ENCODE measurements around the gene KRTAP2-4.

Gene KRTAP2-4

DNA sequence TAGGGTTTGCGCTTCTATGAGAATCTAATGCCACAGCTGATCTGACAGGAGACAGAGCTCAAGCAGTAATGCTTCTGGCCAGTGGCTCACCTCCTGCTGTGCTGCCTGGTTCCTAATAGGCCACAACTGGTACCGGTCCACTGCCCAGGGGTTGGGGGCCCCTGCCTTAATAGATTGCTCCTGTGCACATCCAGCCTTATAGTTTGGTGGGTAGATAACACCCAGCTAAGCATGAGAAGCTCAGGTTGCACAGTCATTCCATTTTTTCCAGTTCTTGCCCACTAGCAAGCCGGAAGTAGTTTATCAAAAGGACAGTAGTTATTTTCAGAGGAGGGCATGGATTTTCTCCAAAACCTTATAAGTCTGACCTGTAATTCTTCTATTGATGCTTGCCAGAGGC lies 46.3 kb downstream of the KRTAP2-4 start:
- TF ChIP-seq, protein P1, sequence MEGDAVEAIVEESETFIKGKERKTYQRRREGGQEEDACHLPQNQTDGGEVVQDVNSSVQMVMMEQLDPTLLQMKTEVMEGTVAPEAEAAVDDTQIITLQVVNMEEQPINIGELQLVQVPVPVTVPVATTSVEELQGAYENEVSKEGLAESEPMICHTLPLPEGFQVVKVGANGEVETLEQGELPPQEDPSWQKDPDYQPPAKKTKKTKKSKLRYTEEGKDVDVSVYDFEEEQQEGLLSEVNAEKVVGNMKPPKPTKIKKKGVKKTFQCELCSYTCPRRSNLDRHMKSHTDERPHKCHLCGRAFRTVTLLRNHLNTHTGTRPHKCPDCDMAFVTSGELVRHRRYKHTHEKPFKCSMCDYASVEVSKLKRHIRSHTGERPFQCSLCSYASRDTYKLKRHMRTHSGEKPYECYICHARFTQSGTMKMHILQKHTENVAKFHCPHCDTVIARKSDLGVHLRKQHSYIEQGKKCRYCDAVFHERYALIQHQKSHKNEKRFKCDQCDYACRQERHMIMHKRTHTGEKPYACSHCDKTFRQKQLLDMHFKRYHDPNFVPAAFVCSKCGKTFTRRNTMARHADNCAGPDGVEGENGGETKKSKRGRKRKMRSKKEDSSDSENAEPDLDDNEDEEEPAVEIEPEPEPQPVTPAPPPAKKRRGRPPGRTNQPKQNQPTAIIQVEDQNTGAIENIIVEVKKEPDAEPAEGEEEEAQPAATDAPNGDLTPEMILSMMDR (IDR thresholded peaks at IDR 0.05; ENCODE audit: borderline replicate concordance, control extremely low read depth, extremely low read depth, insufficient read depth, missing control alignments), result no peak
- in situ Hi-C loops (cut with MboI; ENCODE audit: low sequenced_read_pairs, unreplicated experiment), result no loop called here
- no peak for DNase-seq (ENCODE audit: low spot score)

DNA sequence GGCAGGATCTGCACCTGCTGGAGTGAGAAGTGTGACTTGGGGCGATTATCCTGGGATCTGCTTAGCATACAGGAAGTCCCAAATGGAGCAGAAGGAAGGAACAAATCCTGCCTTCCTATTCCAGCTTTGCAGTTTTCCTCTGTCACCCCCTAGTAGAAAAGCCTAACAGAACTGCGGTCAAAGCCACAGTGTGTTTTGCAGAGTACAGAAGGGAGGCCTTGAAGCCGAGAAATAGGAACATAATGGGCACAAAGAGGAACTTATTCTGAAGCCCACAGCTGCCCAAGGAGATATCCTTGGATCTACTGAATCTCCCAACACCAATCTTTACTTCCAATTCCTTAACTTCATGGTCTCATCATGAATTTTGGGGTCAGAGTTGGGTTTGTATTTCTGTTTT lies 47.1 kb downstream of the KRTAP2-4 start:
- in situ Hi-C loops (cut with MboI; ENCODE audit: low sequenced_read_pairs, unreplicated experiment), result no loop called here
- no peak for DNase-seq (ENCODE audit: low spot score)
- TF ChIP-seq, protein P1 (IDR thresholded peaks at IDR 0.05; ENCODE audit: borderline replicate concordance, control extremely low read depth, extremely low read depth, insufficient read depth, missing control alignments), result no peak

DNA sequence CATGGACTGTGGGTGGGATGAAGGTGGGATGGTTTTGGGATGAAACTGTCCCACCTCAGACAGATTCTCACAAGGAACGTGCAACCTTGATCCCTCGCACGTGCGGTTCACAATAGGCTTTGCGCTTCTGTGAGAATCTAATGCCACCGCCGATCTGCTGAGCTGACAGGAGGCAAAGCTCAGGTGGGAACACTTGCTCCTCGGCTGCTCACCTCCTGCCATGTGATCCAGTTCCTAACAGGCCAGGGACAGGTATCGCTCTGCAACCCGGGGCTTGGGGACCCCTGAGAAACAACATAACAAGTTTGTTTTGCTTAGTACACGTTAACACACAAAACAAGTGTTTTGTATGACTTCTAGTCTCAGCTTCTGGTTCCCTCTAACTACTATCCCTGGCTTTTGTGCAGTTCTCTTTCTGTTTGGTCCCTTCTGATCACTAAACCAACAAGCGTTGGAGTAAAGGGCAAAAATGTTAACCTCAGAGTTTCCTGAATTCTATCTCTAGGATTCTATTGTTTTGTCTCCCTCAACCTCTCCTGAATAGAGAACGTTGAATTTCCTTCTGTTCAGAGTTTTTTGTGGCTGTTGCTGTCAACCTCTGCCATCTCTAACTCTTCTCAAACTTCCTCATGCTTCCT lies 49.0 kb downstream of the KRTAP2-4 start:
- DNase-seq (ENCODE audit: low spot score), result no peak
- in situ Hi-C loops (cut with MboI; ENCODE audit: low sequenced_read_pairs, unreplicated experiment), result no loop called here
- TF ChIP-seq, protein P1 (IDR thresholded peaks at IDR 0.05; ENCODE audit: borderline replicate concordance, control extremely low read depth, extremely low read depth, insufficient read depth, missing control alignments), result no peak

DNA sequence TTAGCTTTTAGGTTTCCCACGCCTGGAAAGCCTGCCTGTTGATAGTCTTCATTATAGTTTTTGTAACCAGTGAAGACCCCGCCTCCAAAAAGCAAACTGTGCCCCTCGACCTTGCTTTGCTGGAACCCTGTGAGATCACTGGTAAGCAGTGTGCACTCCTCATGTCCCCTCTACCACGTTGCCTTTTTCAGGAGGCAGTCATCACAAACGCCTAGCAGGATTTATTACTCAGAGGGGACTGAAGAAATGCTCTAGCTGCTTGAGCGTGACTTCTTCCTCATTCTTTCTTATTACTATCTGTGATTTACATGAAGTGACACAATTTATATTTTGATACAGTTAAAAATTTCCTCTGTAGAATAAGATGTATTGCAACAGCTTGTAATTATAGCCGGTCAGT lies 50.2 kb downstream of the KRTAP2-4 start:
- DNase-seq (ENCODE audit: low spot score), result no peak
- in situ Hi-C loops (cut with MboI; ENCODE audit: low sequenced_read_pairs, unreplicated experiment), result no loop called here
- TF ChIP-seq, protein P1 (IDR thresholded peaks at IDR 0.05; ENCODE audit: borderline replicate concordance, control extremely low read depth, extremely low read depth, insufficient read depth, missing control alignments), result no peak

Measured in GM13976 (cell line).